CD4-positive, alpha-beta T cell treated with Interleukin-17A for 1 hour (primary cell): ENCODE measurements around the gene PKM.

Experiments used
- DNase-seq: peaks from one replicate; pipeline ENCODE4 v3.0.0-alpha.2; 2020

The PKM gene

DNA sequence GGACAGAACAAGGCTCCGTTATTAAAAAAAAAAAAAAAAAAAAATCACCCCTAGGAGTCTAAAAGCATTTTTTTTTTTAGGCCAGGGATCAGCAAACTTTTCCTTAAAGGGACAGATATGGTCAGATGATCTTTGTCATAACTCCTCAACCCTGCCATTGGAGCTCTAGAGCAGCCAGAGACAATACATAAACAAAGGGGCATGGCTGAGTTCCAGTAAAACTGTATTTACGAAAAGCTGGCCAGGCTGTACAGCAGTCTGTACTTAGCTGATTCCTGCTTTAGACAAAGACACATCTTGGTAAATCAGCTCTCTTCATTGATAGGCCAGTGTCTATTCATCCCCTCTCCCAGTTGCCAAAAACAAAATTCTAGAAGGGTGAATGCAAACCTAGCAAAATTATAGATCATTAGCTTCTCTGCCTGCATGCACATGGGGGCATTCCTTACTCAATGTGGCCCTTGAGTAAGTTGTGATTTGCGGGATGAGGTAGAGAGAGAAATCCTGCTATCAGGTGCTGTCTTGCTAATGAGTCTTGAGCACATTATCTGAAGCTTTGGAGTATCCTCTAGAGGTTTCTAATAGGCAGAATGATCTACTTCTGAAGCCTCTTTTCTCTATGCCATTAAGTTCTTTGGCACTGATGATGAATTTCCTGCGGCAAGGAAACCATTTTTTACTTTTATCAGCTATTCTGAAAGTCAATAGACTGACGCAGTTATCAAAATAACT is 77.6 kb downstream of the PKM start:
- no peak for DNase-seq
